Measurements from ENCODE around the gene LAMA5.

DNA sequence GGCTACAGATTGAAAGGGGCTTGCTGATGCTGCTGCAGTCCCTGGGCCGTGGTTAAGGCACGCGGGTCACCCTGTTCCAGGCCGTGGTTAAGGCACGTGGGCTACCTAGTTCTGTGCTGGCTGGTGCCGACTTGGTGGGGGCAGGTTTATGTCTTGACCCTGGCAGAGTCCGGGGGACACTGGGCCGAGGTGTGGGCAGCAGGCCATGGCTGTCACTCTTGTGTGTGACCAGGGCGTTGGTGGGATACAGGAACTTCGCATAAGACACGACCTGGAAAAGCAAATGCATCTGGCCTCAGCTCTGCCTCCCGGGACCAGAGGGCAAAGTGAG is 26.2 kb upstream of the LAMA5 start:
- TF ChIP-seq POLR2A (IDR thresholded peaks at IDR 0.05; ENCODE audit: low read length) (no peak), GATA1 (IDR thresholded peaks at IDR 0.05; ENCODE audit: low read depth, low read length) (no peak)

Measured in erythroblast (primary cell).